ENCODE results near the gene WDR6. TPM values are rescaled to one million over a fixed set of nuclear protein-coding genes. Genes with fewer than 3 reads are reported as not detected.
A peak's percentile ranks its signal among the peaks of the same experiment; 100 is the strongest.

WDR6 gene
- total RNA-seq, 2 donors from 2014 or later: 92.3 to 150 TPM

- no peaks in the 10 kb centered on the region for H3K9me3 ChIP-seq
- H3K4me3 ChIP-seq: no peak overlapping the region
- no peaks in the 10 kb centered on the region for H3K27me3 ChIP-seq
- H3K4me1 ChIP-seq: peaks cover 15% of the 10 kb centered on the region
- TF ChIP-seq CTCF (IDR thresholded peaks at IDR 0.05): no peak
- H3K27ac ChIP-seq: no peak overlapping the region
- H3K36me3 ChIP-seq: peaks cover 4% of the 10 kb centered on the region
- no peak overlapping the region for H3K9ac ChIP-seq (ENCODE audit: low read depth in 2 of 2, low read length in 2 of 2)
- intact Hi-C loops (cut with DNase I): no loop called here
- no peak for DNase-seq
These were observed 17.3 kb downstream of the WDR6 start for GRCh38 chr3:49024449-49024848.

GRCh38 chr3:49025005-49025792 lies 18.0 kb downstream of the WDR6 start:
- H3K36me3 ChIP-seq: peaks cover 4% of the 10 kb centered on the region
- no peak for DNase-seq
- intact Hi-C loops (cut with DNase I): no loop called here
- H3K27ac ChIP-seq: no peak overlapping the region
- no peaks in the 10 kb centered on the region for H3K9me3 ChIP-seq
- TF ChIP-seq CTCF (IDR thresholded peaks at IDR 0.05): no peak
- H3K9ac ChIP-seq (ENCODE audit: low read depth in 2 of 2, low read length in 2 of 2): no peak overlapping the region
- H3K4me3 ChIP-seq: no peak overlapping the region
- H3K27me3 ChIP-seq: no peaks in the 10 kb centered on the region
- peaks cover 15% of the 10 kb centered on the region for H3K4me1 ChIP-seq

GRCh38 chr3:49025793-49026520 lies 18.8 kb downstream of the WDR6 start:
- TF ChIP-seq CTCF (IDR thresholded peaks at IDR 0.05): no peak
- Histone ChIP-seq H3K4me1 (peaks cover 15% of the 10 kb centered on the region), H3K27me3 (no peaks in the 10 kb centered on the region), H3K9me3 (no peaks in the 10 kb centered on the region), H3K27ac (no peak overlapping the region), H3K4me3 (no peak overlapping the region), H3K9ac (ENCODE audit: low read depth in 2 of 2, low read length in 2 of 2) (no peak overlapping the region), H3K36me3 (peaks cover 4% of the 10 kb centered on the region)
- no peak for DNase-seq
- intact Hi-C loops (cut with DNase I): no loop called here

GRCh38 chr3:49026536-49026935 lies 19.3 kb downstream of the WDR6 start:
- no peak for TF ChIP-seq CTCF (IDR thresholded peaks at IDR 0.05)
- H3K27ac ChIP-seq: no peak overlapping the region
- intact Hi-C loops (cut with DNase I): no loop called here
- peaks cover 4% of the 10 kb centered on the region for H3K36me3 ChIP-seq
- no peak overlapping the region for H3K4me3 ChIP-seq
- no peaks in the 10 kb centered on the region for H3K9me3 ChIP-seq
- H3K9ac ChIP-seq (ENCODE audit: low read depth in 2 of 2, low read length in 2 of 2): no peak overlapping the region
- DNase-seq: no peak
- H3K4me1 ChIP-seq: peaks cover 15% of the 10 kb centered on the region
- no peaks in the 10 kb centered on the region for H3K27me3 ChIP-seq

- peaks cover 8% of the 10 kb centered on the region for H3K36me3 ChIP-seq
- H3K9ac ChIP-seq (ENCODE audit: low read depth in 2 of 2, low read length in 2 of 2): peak overlapping the region in 1 of 2 donors; percentile 91
- H3K4me1 ChIP-seq: peaks cover 15% of the 10 kb centered on the region
- no peak overlapping the region for H3K4me3 ChIP-seq
- DNase-seq: no peak
- intact Hi-C loops (cut with DNase I): no loop called here
- H3K27me3 ChIP-seq: no peaks in the 10 kb centered on the region
- no peak for TF ChIP-seq CTCF (IDR thresholded peaks at IDR 0.05)
- H3K27ac ChIP-seq: no peak overlapping the region
- no peaks in the 10 kb centered on the region for H3K9me3 ChIP-seq
These were observed 20.4 kb downstream of the WDR6 start for GRCh38 chr3:49027634-49028033.

Data from colonic mucosa (tissue), 4 donors.